Stimulated activated CD8-positive, alpha-beta memory T cell treated with anti-CD3 and anti-CD28 coated beads, Interleukin-15, amount 100 ng/mL, for 48 hours (primary cell): Measurements from ENCODE around the gene PI4KA.

Experiments
- DNase-seq, 2 donors: peaks; one replicate each; pipeline ENCODE4 v3.0.0-alpha.2; 2020; ENCODE audit warnings: low read depth in 2 of 2

PI4KA gene

GRCh38 chr22:20881869-20882815 is 23.5 kb upstream of the PI4KA start:
- DNase-seq = no peak

- DNase-seq = no peak
These were observed 22.6 kb upstream of the PI4KA start for GRCh38 chr22:20881231-20881630.

- DNase-seq = no peak
These were observed 19.1 kb upstream of the PI4KA start for GRCh38 chr22:20877715-20878114.

GRCh38 chr22:20875296-20875695 is 16.7 kb upstream of the PI4KA start:
- no peak for DNase-seq

GRCh38 chr22:20873214-20873613 is 14.6 kb upstream of the PI4KA start:
- no peak for DNase-seq

- DNase-seq = no peak
These were observed 10.6 kb upstream of the PI4KA start for GRCh38 chr22:20869234-20869633.

- DNase-seq = no peak
These were observed 9.7 kb upstream of the PI4KA start for GRCh38 chr22:20868025-20868962.

GRCh38 chr22:20867179-20868024 is 8.8 kb upstream of the PI4KA start:
- no peak for DNase-seq

GRCh38 chr22:20866736-20867135 is 8.1 kb upstream of the PI4KA start:
- no peak for DNase-seq

- DNase-seq = no peak
These were observed 7.3 kb upstream of the PI4KA start for GRCh38 chr22:20865875-20866445.

- no peak for DNase-seq
These were observed 6.7 kb upstream of the PI4KA start for GRCh38 chr22:20865331-20865730.

GRCh38 chr22:20864186-20864908 is 5.7 kb upstream of the PI4KA start:
- DNase-seq = no peak

- DNase-seq = no peak
These were observed 4.8 kb upstream of the PI4KA start for GRCh38 chr22:20863366-20863765.

GRCh38 chr22:20862540-20862939 is 3.9 kb upstream of the PI4KA start:
- DNase-seq = no peak

- DNase-seq = no peak
These were observed 1.0 kb upstream of the PI4KA start for GRCh38 chr22:20859615-20860014.

GRCh38 chr22:20857838-20858614 is 585 bp downstream of the PI4KA start:
- DNase-seq = peak; percentile 71 to 76

- DNase-seq = no peak
These were observed 1.4 kb downstream of the PI4KA start for GRCh38 chr22:20857247-20857643.

- DNase-seq = no peak
These were observed 5.4 kb downstream of the PI4KA start for GRCh38 chr22:20853236-20853660.

GRCh38 chr22:20852503-20852902 is 6.1 kb downstream of the PI4KA start:
- DNase-seq = no peak

GRCh38 chr22:20852076-20852475 is 6.5 kb downstream of the PI4KA start:
- no peak for DNase-seq
